Smooth muscle cell (in vitro differentiated cells): ENCODE data around the gene ZNF337. TPM values are rescaled to one million over a fixed set of nuclear protein-coding genes. Genes with fewer than 3 reads are reported as not detected.
"Not testable (repeated sequence)": the region's sequence is repeated elsewhere in the genome, so short reads cannot be mapped to it uniquely, and the experiment has no call there.

Source experiments
- DNase-seq: peaks from one replicate; lab custom pipeline; 2025; ENCODE audit not compliant: unreplicated experiment; lab: John Stamatoyannopoulos, UW
- H2AFZ ChIP-seq: fragments of 200-600 bp; sonication (generic); 2 replicates; pipeline ENCODE4 v1.6.0; 2016; ENCODE audit warnings: antibody characterized with exemption, low read depth, mild to moderate bottlenecking
- H3F3A ChIP-seq: fragments of 200-600 bp; sonication (generic); 2 replicates; pipeline ENCODE4 v1.6.0; 2017; ENCODE audit warnings: antibody characterized with exemption, low read depth
- H3K27ac ChIP-seq: fragments of 200-600 bp; sonication (generic); 2 replicates; pipeline ENCODE4 v1.5.1; 2016; ENCODE audit warnings: low read depth, mild to moderate bottlenecking
- H3K27me3 ChIP-seq: fragments of 200-600 bp; sonication (generic); 2 replicates; pipeline ENCODE4 v1.6.1; 2016; ENCODE audit warnings: low read depth, mild to moderate bottlenecking
- H3K36me3 ChIP-seq: fragments of 200-600 bp; sonication (generic); 2 replicates; pipeline ENCODE4 v1.5.1; 2016; ENCODE audit warnings: low read depth
- H3K4me1 ChIP-seq: fragments of 200-600 bp; sonication (generic); 2 replicates; pipeline ENCODE4 v1.5.1; 2016; ENCODE audit warnings: low read depth
- H3K4me2 ChIP-seq: fragments of 200-600 bp; sonication (generic); 2 replicates; pipeline ENCODE4 v1.6.0; 2016; ENCODE audit warnings: mild to moderate bottlenecking
- H3K4me3 ChIP-seq: fragments of 200-600 bp; sonication (generic); 2 replicates; pipeline ENCODE4 v1.5.1; 2016; ENCODE audit warnings: mild to moderate bottlenecking
- H3K79me2 ChIP-seq: fragments of 200-600 bp; sonication (generic); 2 replicates; pipeline ENCODE4 v1.6.0; 2016; ENCODE audit warnings: low read depth, mild to moderate bottlenecking
- H3K9ac ChIP-seq: fragments of 200-600 bp; sonication (generic); 2 replicates; pipeline ENCODE4 v1.6.0; 2016; ENCODE audit warnings: low read depth
- H3K9me3 ChIP-seq: fragments of 200-600 bp; sonication (generic); replicated peaks from 2 replicates; pipeline ENCODE4 v1.5.1; 2016; ENCODE audit warnings: low read depth
- H4K20me1 ChIP-seq: fragments of 200-600 bp; sonication (generic); 2 replicates; pipeline ENCODE4 v1.6.0; 2016; ENCODE audit warnings: low read depth
- WGBS: methylation state at CpG from one replicate; pipeline ENCODE4 v1.1.7; 2016; ENCODE audit warnings: low lambda C conversion rate; 5-methylcytosine and 5-hydroxymethylcytosine counted together
- polyA plus RNA-seq: library from polyadenylated mRNA; unstranded; fragments of >200 nt; fragmentation: Nextera tagmentation; extraction: Ambion mirVana; gene quantifications from 2 replicates; pipeline ENCODE4 v1.2.1, GENCODE V29; 2016
- total RNA-seq: library from RNA; depleted of rRNA; stranded (reverse); fragments of >200 nt; gene quantifications from 2 replicates; pipeline ENCODE4 v1.2.3, GENCODE V29; 2014
- TF ChIP-seq, protein P1 (sequence below): fragments of 200-600 bp; sonication (generic); IDR thresholded peaks from 2 replicates; pipeline ENCODE4 v1.5.1; 2017; ENCODE audit warnings: borderline replicate concordance, mild to moderate bottlenecking, antibody characterized with exemption; ENCODE audit not compliant: insufficient read depth, poor library complexity, severe bottlenecking

The ZNF337 gene
- total and polyA plus RNA-seq, 2 experiments from 2014 or later, result 5.1 to 13.3 TPM

- H3K9me3 ChIP-seq, result peaks cover 3% of the 10 kb centered on the region
- DNase-seq, result no peak
- H3K4me2 ChIP-seq, result no peak overlapping the region
- H3K79me2 ChIP-seq, result no peaks in the 10 kb centered on the region
- H3K36me3 ChIP-seq, result no peaks in the 10 kb centered on the region
- H4K20me1 ChIP-seq, result no peaks in the 10 kb centered on the region
- no peak overlapping the region for H3K9ac ChIP-seq
- no peaks in the 10 kb centered on the region for H3F3A ChIP-seq
- H3K4me3 ChIP-seq, result no peak overlapping the region
- H3K4me1 ChIP-seq, result no peaks in the 10 kb centered on the region
- no peak overlapping the region for H2AFZ ChIP-seq
- TF ChIP-seq, protein P1, sequence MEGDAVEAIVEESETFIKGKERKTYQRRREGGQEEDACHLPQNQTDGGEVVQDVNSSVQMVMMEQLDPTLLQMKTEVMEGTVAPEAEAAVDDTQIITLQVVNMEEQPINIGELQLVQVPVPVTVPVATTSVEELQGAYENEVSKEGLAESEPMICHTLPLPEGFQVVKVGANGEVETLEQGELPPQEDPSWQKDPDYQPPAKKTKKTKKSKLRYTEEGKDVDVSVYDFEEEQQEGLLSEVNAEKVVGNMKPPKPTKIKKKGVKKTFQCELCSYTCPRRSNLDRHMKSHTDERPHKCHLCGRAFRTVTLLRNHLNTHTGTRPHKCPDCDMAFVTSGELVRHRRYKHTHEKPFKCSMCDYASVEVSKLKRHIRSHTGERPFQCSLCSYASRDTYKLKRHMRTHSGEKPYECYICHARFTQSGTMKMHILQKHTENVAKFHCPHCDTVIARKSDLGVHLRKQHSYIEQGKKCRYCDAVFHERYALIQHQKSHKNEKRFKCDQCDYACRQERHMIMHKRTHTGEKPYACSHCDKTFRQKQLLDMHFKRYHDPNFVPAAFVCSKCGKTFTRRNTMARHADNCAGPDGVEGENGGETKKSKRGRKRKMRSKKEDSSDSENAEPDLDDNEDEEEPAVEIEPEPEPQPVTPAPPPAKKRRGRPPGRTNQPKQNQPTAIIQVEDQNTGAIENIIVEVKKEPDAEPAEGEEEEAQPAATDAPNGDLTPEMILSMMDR, result no peak
- WGBS, result 100% methylated on average over 3 of the region's 3 CpGs
- H3K27ac ChIP-seq, result no peak overlapping the region
- no peaks in the 10 kb centered on the region for H3K27me3 ChIP-seq
These were observed 51.8 kb downstream of the ZNF337 start for GRCh38 chr20:25644814-25645213.

- no peaks in the 10 kb centered on the region for H3K79me2 ChIP-seq
These were observed 52.9 kb downstream of the ZNF337 start for GRCh38 chr20:25643716-25644115.

DNA sequence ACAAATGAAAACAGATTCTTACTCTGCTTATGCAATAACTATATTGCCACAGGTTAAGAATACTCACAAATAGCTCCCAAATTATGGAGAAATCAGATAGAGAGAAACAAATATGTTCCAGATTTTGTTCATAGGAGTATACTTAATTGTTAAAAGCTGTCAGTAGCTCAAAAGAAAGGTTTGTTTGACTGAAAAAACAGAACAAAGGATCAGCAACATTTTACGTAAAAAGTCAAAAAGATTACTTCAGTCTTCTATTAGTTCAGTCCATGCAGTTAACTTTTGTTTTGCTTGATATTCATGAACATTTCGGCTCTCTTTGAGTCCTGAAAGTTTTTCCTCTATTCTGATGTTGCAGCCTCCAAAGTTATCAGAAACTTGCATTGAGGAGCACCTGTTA lies 59.4 kb downstream of the ZNF337 start:
- DNase-seq, result no peak
- Histone ChIP-seq H3K9ac (no peak overlapping the region), H3K9me3 (peaks cover 4% of the 10 kb centered on the region), H3K4me2 (no peak overlapping the region), H3F3A (no peaks in the 10 kb centered on the region), H3K4me3 (no peak overlapping the region), H4K20me1 (no peaks in the 10 kb centered on the region), H3K79me2 (no peaks in the 10 kb centered on the region), H3K27me3 (no peaks in the 10 kb centered on the region), H3K27ac (no peak overlapping the region), H3K4me1 (no peaks in the 10 kb centered on the region), H3K36me3 (peaks cover 9% of the 10 kb centered on the region), H2AFZ (no peak overlapping the region)
- 98% methylated on average over 2 of the region's 2 CpGs for WGBS
- TF ChIP-seq, protein P1, result no peak

More at GRCh38 chr20:25643716-25644115, 52.9 kb downstream of the ZNF337 start:
- Histone ChIP-seq H4K20me1 (no peaks in the 10 kb centered on the region), H2AFZ (no peak overlapping the region), H3F3A (no peaks in the 10 kb centered on the region), H3K9ac (no peak overlapping the region), H3K27me3 (no peaks in the 10 kb centered on the region), H3K4me1 (no peaks in the 10 kb centered on the region), H3K27ac (no peak overlapping the region), H3K4me3 (no peak overlapping the region), H3K36me3 (no peaks in the 10 kb centered on the region), H3K4me2 (no peak overlapping the region), H3K9me3 (peaks cover 3% of the 10 kb centered on the region)
- no peak for DNase-seq
- TF ChIP-seq, protein P1, result no peak

DNA sequence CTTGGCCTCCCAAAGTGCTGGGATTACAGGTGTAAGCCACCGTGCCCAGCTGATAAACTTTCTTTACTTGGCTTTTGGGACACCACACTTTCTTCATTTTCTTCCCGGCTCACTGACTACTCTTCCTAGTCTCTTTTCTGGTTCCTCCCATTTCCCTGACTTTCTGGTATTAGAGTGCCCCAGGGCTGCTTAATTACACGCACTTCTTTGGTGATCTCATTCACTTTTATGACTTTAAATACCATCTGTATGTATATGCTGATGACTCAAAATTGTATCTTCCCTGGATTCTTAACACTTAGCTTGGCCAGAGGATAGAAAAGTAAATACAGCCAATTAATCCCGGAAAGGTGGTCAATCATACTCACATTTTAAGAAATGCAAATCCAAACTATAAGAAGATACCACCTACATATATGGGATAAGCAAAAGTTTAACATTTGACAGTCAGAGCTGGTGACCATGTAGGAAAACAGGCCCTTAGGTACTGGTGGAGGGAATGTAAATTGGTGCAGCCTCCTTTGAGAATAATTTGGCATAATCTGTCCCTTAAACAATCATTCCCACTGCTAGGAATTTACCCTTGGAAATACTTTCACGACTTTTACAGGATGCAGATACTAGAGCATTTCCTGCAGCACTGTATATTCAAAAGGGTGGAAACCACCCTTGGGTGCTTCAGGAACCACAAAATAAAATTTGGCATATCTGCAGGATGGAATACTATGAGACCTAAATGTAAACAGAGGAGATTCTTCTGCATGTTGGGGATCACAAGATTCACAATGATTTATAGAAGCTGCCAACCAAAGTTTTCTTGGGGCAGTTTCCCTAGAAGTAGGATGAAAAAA lies 63.5 kb downstream of the ZNF337 start:
- DNase-seq, result no peak
- TF ChIP-seq, protein P1, result no peak

DNA sequence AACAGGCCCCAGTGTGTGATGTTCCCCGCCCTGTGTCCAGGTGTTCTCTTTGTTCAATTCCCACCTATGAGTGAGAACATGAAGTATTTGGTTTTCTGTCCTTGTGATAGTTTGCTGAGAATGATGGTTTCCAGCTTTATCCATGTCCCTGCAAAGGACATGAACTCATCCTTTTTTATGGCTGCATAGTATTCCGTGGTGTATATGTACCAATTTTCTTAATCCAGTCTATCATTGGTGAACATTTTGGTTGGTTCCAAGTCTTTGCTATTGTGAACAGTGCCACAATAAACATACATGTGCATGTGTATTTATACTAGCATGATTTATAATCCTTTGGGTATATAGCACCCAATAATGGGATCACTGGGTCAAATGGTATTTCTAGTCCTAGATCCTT lies 66.0 kb downstream of the ZNF337 start:
- H3K79me2 ChIP-seq, result not testable (repeated sequence)

More for the DNA sequence above, 63.5 kb downstream of the ZNF337 start:
- H3K9ac ChIP-seq, result no peak overlapping the region
- no peaks in the 10 kb centered on the region for H4K20me1 ChIP-seq
- H2AFZ ChIP-seq, result no peak overlapping the region
- WGBS, result 61% methylated on average over 5 of the region's 5 CpGs
- H3K4me1 ChIP-seq, result no peaks in the 10 kb centered on the region
- H3K36me3 ChIP-seq, result peaks cover 9% of the 10 kb centered on the region
- H3K4me2 ChIP-seq, result no peak overlapping the region
- no peaks in the 10 kb centered on the region for H3F3A ChIP-seq
- peak overlapping the region; percentile 27 for H3K27ac ChIP-seq
- H3K79me2 ChIP-seq, result no peaks in the 10 kb centered on the region
- H3K9me3 ChIP-seq, result peaks cover 4% of the 10 kb centered on the region
- no peaks in the 10 kb centered on the region for H3K27me3 ChIP-seq
- H3K4me3 ChIP-seq, result no peak overlapping the region

More for the DNA sequence above, 66.0 kb downstream of the ZNF337 start:
- H3F3A ChIP-seq, H3K4me3 ChIP-seq, H3K27me3 ChIP-seq, DNase-seq, H3K4me1 ChIP-seq, H3K9me3 ChIP-seq, H2AFZ ChIP-seq, H4K20me1 ChIP-seq, H3K27ac ChIP-seq, H3K9ac ChIP-seq, H3K4me2 ChIP-seq, H3K36me3 ChIP-seq: not testable (repeated sequence)
- WGBS, result 97% methylated on average over 2 of the region's 2 CpGs
